ENCODE results near the gene AGTRAP.

The AGTRAP gene

GRCh38 chr1:11740258-11741192 is 4.6 kb downstream of the AGTRAP start:
- no peaks in the 10 kb centered on the region for H3K36me3 ChIP-seq (ENCODE audit: insufficient read depth, low read length)
- H3K4me2 ChIP-seq (ENCODE audit: low read length), result no peak overlapping the region
- H3K9ac ChIP-seq (ENCODE audit: low read depth, low read length), result no peak overlapping the region
- peaks cover 9% of the 10 kb centered on the region for H3K4me1 ChIP-seq (ENCODE audit: control insufficient read depth, insufficient read depth, low read length)
- H3K9me3 ChIP-seq (replicated peaks; ENCODE audit: low read length), result no peaks in the 10 kb centered on the region
- no peak overlapping the region for H3K4me3 ChIP-seq (ENCODE audit: low read length)
- H3K27me3 ChIP-seq (ENCODE audit: control insufficient read depth, insufficient read depth, low read length), result no peaks in the 10 kb centered on the region

GRCh38 chr1:11741482-11741881 is 5.5 kb downstream of the AGTRAP start:
- Histone ChIP-seq H3K4me1 (ENCODE audit: control insufficient read depth, insufficient read depth, low read length) (peaks cover 7% of the 10 kb centered on the region), H3K9ac (ENCODE audit: low read depth, low read length) (no peak overlapping the region), H3K36me3 (ENCODE audit: insufficient read depth, low read length) (peaks cover 6% of the 10 kb centered on the region), H3K4me3 (ENCODE audit: low read length) (no peak overlapping the region), H3K9me3 (replicated peaks; ENCODE audit: low read length) (no peaks in the 10 kb centered on the region), H3K27me3 (ENCODE audit: control insufficient read depth, insufficient read depth, low read length) (no peaks in the 10 kb centered on the region), H3K4me2 (ENCODE audit: low read length) (no peak overlapping the region)

- no peaks in the 10 kb centered on the region for H3K27me3 ChIP-seq (ENCODE audit: control insufficient read depth, insufficient read depth, low read length)
- no peak overlapping the region for H3K4me2 ChIP-seq (ENCODE audit: low read length)
- H3K4me1 ChIP-seq (ENCODE audit: control insufficient read depth, insufficient read depth, low read length), result peaks cover 7% of the 10 kb centered on the region
- no peak overlapping the region for H3K4me3 ChIP-seq (ENCODE audit: low read length)
- peaks cover 7% of the 10 kb centered on the region for H3K36me3 ChIP-seq (ENCODE audit: insufficient read depth, low read length)
- H3K9ac ChIP-seq (ENCODE audit: low read depth, low read length), result no peak overlapping the region
- no peaks in the 10 kb centered on the region for H3K9me3 ChIP-seq (replicated peaks; ENCODE audit: low read length)
Measured at GRCh38 chr1:11741919-11742558, 6.1 kb downstream of the AGTRAP start.

- Histone ChIP-seq H3K9ac (ENCODE audit: low read depth, low read length) (no peak overlapping the region), H3K27me3 (ENCODE audit: control insufficient read depth, insufficient read depth, low read length) (no peaks in the 10 kb centered on the region), H3K4me3 (ENCODE audit: low read length) (no peak overlapping the region), H3K9me3 (replicated peaks; ENCODE audit: low read length) (no peaks in the 10 kb centered on the region), H3K4me1 (ENCODE audit: control insufficient read depth, insufficient read depth, low read length) (no peaks in the 10 kb centered on the region), H3K4me2 (ENCODE audit: low read length) (no peak overlapping the region), H3K36me3 (ENCODE audit: insufficient read depth, low read length) (peaks cover 13% of the 10 kb centered on the region)
Measured at GRCh38 chr1:11744287-11744686, 8.4 kb downstream of the AGTRAP start.

GRCh38 chr1:11746092-11746491 is 10.2 kb downstream of the AGTRAP start:
- no peak overlapping the region for H3K4me2 ChIP-seq (ENCODE audit: low read length)
- no peaks in the 10 kb centered on the region for H3K27me3 ChIP-seq (ENCODE audit: control insufficient read depth, insufficient read depth, low read length)
- no peak overlapping the region for H3K4me3 ChIP-seq (ENCODE audit: low read length)
- no peaks in the 10 kb centered on the region for H3K9me3 ChIP-seq (replicated peaks; ENCODE audit: low read length)
- peaks cover 26% of the 10 kb centered on the region for H3K36me3 ChIP-seq (ENCODE audit: insufficient read depth, low read length)
- no peaks in the 10 kb centered on the region for H3K4me1 ChIP-seq (ENCODE audit: control insufficient read depth, insufficient read depth, low read length)
- H3K9ac ChIP-seq (ENCODE audit: low read depth, low read length), result no peak overlapping the region

- H3K36me3 ChIP-seq (ENCODE audit: insufficient read depth, low read length), result peaks cover 29% of the 10 kb centered on the region
- no peaks in the 10 kb centered on the region for H3K27me3 ChIP-seq (ENCODE audit: control insufficient read depth, insufficient read depth, low read length)
- H3K9ac ChIP-seq (ENCODE audit: low read depth, low read length), result no peak overlapping the region
- no peaks in the 10 kb centered on the region for H3K4me1 ChIP-seq (ENCODE audit: control insufficient read depth, insufficient read depth, low read length)
- no peak overlapping the region for H3K4me2 ChIP-seq (ENCODE audit: low read length)
- H3K4me3 ChIP-seq (ENCODE audit: low read length), result no peak overlapping the region
- H3K9me3 ChIP-seq (replicated peaks; ENCODE audit: low read length), result no peaks in the 10 kb centered on the region
Measured at GRCh38 chr1:11746795-11747487, 11.0 kb downstream of the AGTRAP start.

- Histone ChIP-seq H3K36me3 (ENCODE audit: insufficient read depth, low read length) (peaks cover 29% of the 10 kb centered on the region), H3K9ac (ENCODE audit: low read depth, low read length) (no peak overlapping the region)
Measured at GRCh38 chr1:11748294-11749202, 12.6 kb downstream of the AGTRAP start.

GRCh38 chr1:11749203-11749689 is 13.3 kb downstream of the AGTRAP start:
- peaks cover 29% of the 10 kb centered on the region for H3K36me3 ChIP-seq (ENCODE audit: insufficient read depth, low read length)

More at GRCh38 chr1:11748294-11749202, 12.6 kb downstream of the AGTRAP start:
- peaks cover 7% of the 10 kb centered on the region for H3K27me3 ChIP-seq (ENCODE audit: control insufficient read depth, insufficient read depth, low read length)
- H3K4me3 ChIP-seq (ENCODE audit: low read length), result no peak overlapping the region
- H3K4me2 ChIP-seq (ENCODE audit: low read length), result no peak overlapping the region
- H3K9me3 ChIP-seq (replicated peaks; ENCODE audit: low read length), result no peaks in the 10 kb centered on the region
- no peaks in the 10 kb centered on the region for H3K4me1 ChIP-seq (ENCODE audit: control insufficient read depth, insufficient read depth, low read length)

GRCh38 chr1:11749996-11750395 is 14.1 kb downstream of the AGTRAP start:
- Histone ChIP-seq H3K4me2 (ENCODE audit: low read length) (no peak overlapping the region), H3K9ac (ENCODE audit: low read depth, low read length) (no peak overlapping the region), H3K27me3 (ENCODE audit: control insufficient read depth, insufficient read depth, low read length) (peaks cover 7% of the 10 kb centered on the region), H3K36me3 (ENCODE audit: insufficient read depth, low read length) (peaks cover 29% of the 10 kb centered on the region), H3K9me3 (replicated peaks; ENCODE audit: low read length) (no peaks in the 10 kb centered on the region), H3K4me1 (ENCODE audit: control insufficient read depth, insufficient read depth, low read length) (no peaks in the 10 kb centered on the region), H3K4me3 (ENCODE audit: low read length) (no peak overlapping the region)

More at GRCh38 chr1:11749203-11749689, 13.3 kb downstream of the AGTRAP start:
- Histone ChIP-seq H3K9ac (ENCODE audit: low read depth, low read length) (no peak overlapping the region), H3K27me3 (ENCODE audit: control insufficient read depth, insufficient read depth, low read length) (peaks cover 7% of the 10 kb centered on the region), H3K9me3 (replicated peaks; ENCODE audit: low read length) (no peaks in the 10 kb centered on the region), H3K4me3 (ENCODE audit: low read length) (no peak overlapping the region), H3K4me1 (ENCODE audit: control insufficient read depth, insufficient read depth, low read length) (no peaks in the 10 kb centered on the region), H3K4me2 (ENCODE audit: low read length) (no peak overlapping the region)

- Histone ChIP-seq H3K27me3 (ENCODE audit: control insufficient read depth, insufficient read depth, low read length) (peaks cover 7% of the 10 kb centered on the region), H3K9ac (ENCODE audit: low read depth, low read length) (no peak overlapping the region), H3K9me3 (replicated peaks; ENCODE audit: low read length) (no peaks in the 10 kb centered on the region), H3K4me1 (ENCODE audit: control insufficient read depth, insufficient read depth, low read length) (no peaks in the 10 kb centered on the region), H3K4me3 (ENCODE audit: low read length) (no peak overlapping the region), H3K36me3 (ENCODE audit: insufficient read depth, low read length) (peaks cover 27% of the 10 kb centered on the region), H3K4me2 (ENCODE audit: low read length) (no peak overlapping the region)
Measured at GRCh38 chr1:11751087-11751486, 15.2 kb downstream of the AGTRAP start.

Data from skeletal muscle satellite cell (primary cell).